WERI-Rb-1 (cell line): ENCODE measurements around the gene ZSCAN20.
"Not testable (repeated sequence)": the region's sequence is repeated elsewhere in the genome, so short reads cannot be mapped to it uniquely, and the experiment has no call there.

Source experiments
- DNase-seq: peaks from one replicate; pipeline ENCODE4 v3.0.0-alpha.2; 2020
- H3K27ac ChIP-seq: fragments of 250-450 bp; sonication (Bioruptor Pico); 2 replicates; pipeline ENCODE4 v1.5.1; 2020; ENCODE audit warnings: mild to moderate bottlenecking, moderate library complexity
- H3K27me3 ChIP-seq: fragments of 250-450 bp; sonication (Bioruptor Pico); 2 replicates; pipeline ENCODE4 v1.5.1; 2021; ENCODE audit warnings: mild to moderate bottlenecking, low read depth, moderate library complexity; ENCODE audit not compliant: insufficient read depth, severe bottlenecking
- H3K36me3 ChIP-seq: fragments of 250-450 bp; sonication (Bioruptor Pico); 2 replicates; pipeline ENCODE4 v1.5.1; 2020; ENCODE audit warnings: mild to moderate bottlenecking, moderate library complexity
- H3K4me3 ChIP-seq: 2 replicates; pipeline ENCODE4 v1.5.1; 2011; ENCODE audit warnings: low read depth, mild to moderate bottlenecking, control low read depth, low read length
- H3K9me3 ChIP-seq: fragments of 250-450 bp; sonication (Bioruptor Pico); 2 replicates; pipeline ENCODE4 v1.5.1; 2021; ENCODE audit warnings: mild to moderate bottlenecking, moderate library complexity; ENCODE audit not compliant: severe bottlenecking
- TF ChIP-seq, protein P1 (sequence below): IDR thresholded peaks from 2 replicates; pipeline ENCODE4 v1.5.1; 2011; ENCODE audit warnings: low read depth, mild to moderate bottlenecking, control low read depth, inconsistent platforms, low read length

ZSCAN20 gene

GRCh38 chr1:33501774-33502173 lies 29.3 kb downstream of the ZSCAN20 start:
- Histone ChIP-seq H3K4me3 (no peak overlapping the region), H3K36me3 (no peaks in the 10 kb centered on the region), H3K27ac (no peak overlapping the region), H3K27me3 (no peaks in the 10 kb centered on the region), H3K9me3 (no peaks in the 10 kb centered on the region)
- TF ChIP-seq, protein P1, sequence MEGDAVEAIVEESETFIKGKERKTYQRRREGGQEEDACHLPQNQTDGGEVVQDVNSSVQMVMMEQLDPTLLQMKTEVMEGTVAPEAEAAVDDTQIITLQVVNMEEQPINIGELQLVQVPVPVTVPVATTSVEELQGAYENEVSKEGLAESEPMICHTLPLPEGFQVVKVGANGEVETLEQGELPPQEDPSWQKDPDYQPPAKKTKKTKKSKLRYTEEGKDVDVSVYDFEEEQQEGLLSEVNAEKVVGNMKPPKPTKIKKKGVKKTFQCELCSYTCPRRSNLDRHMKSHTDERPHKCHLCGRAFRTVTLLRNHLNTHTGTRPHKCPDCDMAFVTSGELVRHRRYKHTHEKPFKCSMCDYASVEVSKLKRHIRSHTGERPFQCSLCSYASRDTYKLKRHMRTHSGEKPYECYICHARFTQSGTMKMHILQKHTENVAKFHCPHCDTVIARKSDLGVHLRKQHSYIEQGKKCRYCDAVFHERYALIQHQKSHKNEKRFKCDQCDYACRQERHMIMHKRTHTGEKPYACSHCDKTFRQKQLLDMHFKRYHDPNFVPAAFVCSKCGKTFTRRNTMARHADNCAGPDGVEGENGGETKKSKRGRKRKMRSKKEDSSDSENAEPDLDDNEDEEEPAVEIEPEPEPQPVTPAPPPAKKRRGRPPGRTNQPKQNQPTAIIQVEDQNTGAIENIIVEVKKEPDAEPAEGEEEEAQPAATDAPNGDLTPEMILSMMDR = no peak
- DNase-seq = no peak

- no peaks in the 10 kb centered on the region for H3K36me3 ChIP-seq
Measured at GRCh38 chr1:33502726-33503125, 30.3 kb downstream of the ZSCAN20 start.

DNA sequence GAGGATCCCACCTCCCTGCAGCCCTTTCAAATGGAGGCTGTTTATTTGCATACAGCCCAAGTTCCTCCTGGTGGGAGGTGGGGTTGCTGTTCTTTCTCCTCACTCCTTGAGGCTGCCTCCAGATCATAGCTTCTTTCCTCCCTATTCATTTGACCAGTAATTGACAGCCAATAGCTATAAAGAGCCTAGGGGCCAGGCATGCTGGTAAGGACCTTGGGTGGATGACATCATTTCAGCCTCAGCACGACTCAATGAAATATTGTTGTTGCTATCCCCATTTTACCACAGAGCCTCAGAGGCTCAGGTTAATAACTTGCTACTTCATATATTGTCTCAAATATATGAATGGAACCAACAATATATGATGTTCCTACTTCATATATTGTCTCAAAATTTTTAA lies 31.1 kb downstream of the ZSCAN20 start:
- no peak overlapping the region for H3K27ac ChIP-seq
- no peaks in the 10 kb centered on the region for H3K27me3 ChIP-seq
- H3K36me3 ChIP-seq = no peaks in the 10 kb centered on the region
- TF ChIP-seq, protein P1 = no peak
- no peak overlapping the region for H3K4me3 ChIP-seq
- no peak for DNase-seq
- H3K9me3 ChIP-seq = no peaks in the 10 kb centered on the region

More at GRCh38 chr1:33502726-33503125, 30.3 kb downstream of the ZSCAN20 start:
- no peaks in the 10 kb centered on the region for H3K27me3 ChIP-seq
- DNase-seq = no peak
- no peak overlapping the region for H3K27ac ChIP-seq
- H3K4me3 ChIP-seq = no peak overlapping the region
- TF ChIP-seq, protein P1 = no peak
- no peaks in the 10 kb centered on the region for H3K9me3 ChIP-seq

GRCh38 chr1:33507661-33508060 lies 35.2 kb downstream of the ZSCAN20 start:
- no peaks in the 10 kb centered on the region for H3K27me3 ChIP-seq
- TF ChIP-seq, protein P1 = no peak
- H3K36me3 ChIP-seq = no peaks in the 10 kb centered on the region
- H3K9me3 ChIP-seq = no peaks in the 10 kb centered on the region
- no peak overlapping the region for H3K4me3 ChIP-seq
- H3K27ac ChIP-seq = no peak overlapping the region
- no peak for DNase-seq

DNA sequence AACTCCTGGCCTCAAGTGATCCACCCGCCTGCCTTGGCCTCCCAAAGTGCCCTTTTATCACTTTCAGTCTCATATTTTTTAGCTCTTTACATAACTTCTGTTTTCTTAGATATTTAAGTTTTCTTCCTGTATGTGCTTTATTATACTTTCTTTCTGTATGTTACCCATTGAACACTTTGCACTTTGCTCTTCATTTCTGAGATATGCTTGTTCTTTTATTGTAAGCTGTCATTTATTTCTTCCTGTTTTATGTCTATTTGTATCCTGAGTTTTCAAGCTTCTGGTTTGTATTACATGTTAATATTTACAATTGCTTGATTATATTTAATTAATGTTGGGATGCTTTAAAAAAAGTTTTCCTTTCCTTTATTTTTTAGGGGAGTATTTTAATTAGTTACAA lies 35.7 kb downstream of the ZSCAN20 start:
- Histone ChIP-seq H3K27ac (no peak overlapping the region), H3K4me3 (no peak overlapping the region), H3K36me3 (no peaks in the 10 kb centered on the region), H3K9me3 (no peaks in the 10 kb centered on the region), H3K27me3 (no peaks in the 10 kb centered on the region)
- TF ChIP-seq, protein P1 = no peak
- DNase-seq = no peak

DNA sequence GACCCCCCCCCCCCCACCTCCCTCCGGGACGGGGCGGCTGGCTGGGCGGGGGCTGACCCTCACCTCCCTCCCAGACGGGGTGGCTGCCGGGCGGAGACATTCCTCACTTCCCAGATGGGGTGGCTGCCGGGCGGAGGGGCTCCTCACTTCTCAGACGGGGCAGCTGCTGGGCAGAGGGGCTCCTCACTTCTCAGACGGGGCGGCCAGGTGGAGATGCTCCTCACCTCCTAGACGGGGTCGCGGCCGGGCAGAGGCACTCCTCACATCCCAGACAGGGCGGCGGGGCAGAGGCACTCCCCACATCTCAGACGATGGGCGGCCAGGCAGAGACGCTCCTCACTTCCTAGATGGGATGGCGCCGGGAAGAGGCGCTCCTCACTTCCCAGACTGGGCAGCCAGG lies 36.8 kb downstream of the ZSCAN20 start:
- H3K27me3 ChIP-seq, H3K9me3 ChIP-seq, H3K27ac ChIP-seq, H3K4me3 ChIP-seq, H3K36me3 ChIP-seq, DNase-seq: not testable (repeated sequence)
